ENCODE measurements around the gene SPATA3.

SPATA3 gene

GRCh38 chr2:231057590-231057989 lies 61.7 kb downstream of the SPATA3 start:
- no peak overlapping the region for H3K27ac ChIP-seq (ENCODE audit: low read depth, low read length)
- H3K9me2 ChIP-seq (replicated peaks; ENCODE audit: insufficient read depth, low read length) = no peaks in the 10 kb centered on the region
- H2AFZ ChIP-seq (ENCODE audit: low read depth, low read length, severe bottlenecking) = no peak overlapping the region
- H3K9ac ChIP-seq (ENCODE audit: low read length) = peak overlapping the region; percentile 90
- no peaks in the 10 kb centered on the region for H3K9me3 ChIP-seq (ENCODE audit: insufficient read depth, low read length)
- no peak for TF ChIP-seq EZH2phosphoT487 (conservative IDR thresholded peaks at IDR 0.05; ENCODE audit: low read length)
- TF ChIP-seq, protein P1, sequence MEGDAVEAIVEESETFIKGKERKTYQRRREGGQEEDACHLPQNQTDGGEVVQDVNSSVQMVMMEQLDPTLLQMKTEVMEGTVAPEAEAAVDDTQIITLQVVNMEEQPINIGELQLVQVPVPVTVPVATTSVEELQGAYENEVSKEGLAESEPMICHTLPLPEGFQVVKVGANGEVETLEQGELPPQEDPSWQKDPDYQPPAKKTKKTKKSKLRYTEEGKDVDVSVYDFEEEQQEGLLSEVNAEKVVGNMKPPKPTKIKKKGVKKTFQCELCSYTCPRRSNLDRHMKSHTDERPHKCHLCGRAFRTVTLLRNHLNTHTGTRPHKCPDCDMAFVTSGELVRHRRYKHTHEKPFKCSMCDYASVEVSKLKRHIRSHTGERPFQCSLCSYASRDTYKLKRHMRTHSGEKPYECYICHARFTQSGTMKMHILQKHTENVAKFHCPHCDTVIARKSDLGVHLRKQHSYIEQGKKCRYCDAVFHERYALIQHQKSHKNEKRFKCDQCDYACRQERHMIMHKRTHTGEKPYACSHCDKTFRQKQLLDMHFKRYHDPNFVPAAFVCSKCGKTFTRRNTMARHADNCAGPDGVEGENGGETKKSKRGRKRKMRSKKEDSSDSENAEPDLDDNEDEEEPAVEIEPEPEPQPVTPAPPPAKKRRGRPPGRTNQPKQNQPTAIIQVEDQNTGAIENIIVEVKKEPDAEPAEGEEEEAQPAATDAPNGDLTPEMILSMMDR (IDR thresholded peaks at IDR 0.05; ENCODE audit: insufficient read depth, low read length, poor library complexity, severe bottlenecking) = no peak
- H3K4me2 ChIP-seq (ENCODE audit: low read depth, low read length, poor library complexity, severe bottlenecking) = peak overlapping the region; percentile 64
- peaks cover 17% of the 10 kb centered on the region for H3K36me3 ChIP-seq (ENCODE audit: low read length)
- no peaks in the 10 kb centered on the region for H3K27me3 ChIP-seq (ENCODE audit: low read length)
- H3F3A ChIP-seq (ENCODE audit: insufficient read depth) = no peaks in the 10 kb centered on the region
- H3K4me3 ChIP-seq (ENCODE audit: insufficient read depth, low read length, poor library complexity, severe bottlenecking) = peak overlapping the region; percentile 84
- H3K79me2 ChIP-seq (ENCODE audit: insufficient read depth, low read length) = peaks cover 49% of the 10 kb centered on the region
- H4K20me1 ChIP-seq (ENCODE audit: low read depth, low read length) = peaks cover 15% of the 10 kb centered on the region; the same call in 1 of the 2 replicates

Measured in SU-DHL-6 (cell line).